ENCODE data around the gene APBA1.

Gene APBA1

DNA sequence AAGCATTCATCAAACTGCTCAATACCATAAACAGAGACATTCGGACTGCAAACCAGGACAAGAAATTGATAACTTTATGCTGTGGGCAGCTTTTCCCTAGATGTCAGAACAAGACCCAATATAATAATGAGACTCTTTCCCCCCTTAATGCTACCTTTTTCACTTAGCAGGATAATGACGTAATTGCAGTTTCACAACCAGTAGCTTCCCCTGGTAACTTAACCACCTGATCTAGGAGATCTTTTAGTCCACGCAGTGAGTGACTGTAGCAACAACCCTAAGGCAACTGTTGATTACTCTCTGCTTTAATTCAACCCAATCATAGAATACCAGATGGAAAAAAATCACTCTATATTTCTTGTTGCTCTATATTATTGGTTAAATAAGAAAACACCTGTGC lies 56.3 kb downstream of the APBA1 start:
- TF ChIP-seq, protein P1, sequence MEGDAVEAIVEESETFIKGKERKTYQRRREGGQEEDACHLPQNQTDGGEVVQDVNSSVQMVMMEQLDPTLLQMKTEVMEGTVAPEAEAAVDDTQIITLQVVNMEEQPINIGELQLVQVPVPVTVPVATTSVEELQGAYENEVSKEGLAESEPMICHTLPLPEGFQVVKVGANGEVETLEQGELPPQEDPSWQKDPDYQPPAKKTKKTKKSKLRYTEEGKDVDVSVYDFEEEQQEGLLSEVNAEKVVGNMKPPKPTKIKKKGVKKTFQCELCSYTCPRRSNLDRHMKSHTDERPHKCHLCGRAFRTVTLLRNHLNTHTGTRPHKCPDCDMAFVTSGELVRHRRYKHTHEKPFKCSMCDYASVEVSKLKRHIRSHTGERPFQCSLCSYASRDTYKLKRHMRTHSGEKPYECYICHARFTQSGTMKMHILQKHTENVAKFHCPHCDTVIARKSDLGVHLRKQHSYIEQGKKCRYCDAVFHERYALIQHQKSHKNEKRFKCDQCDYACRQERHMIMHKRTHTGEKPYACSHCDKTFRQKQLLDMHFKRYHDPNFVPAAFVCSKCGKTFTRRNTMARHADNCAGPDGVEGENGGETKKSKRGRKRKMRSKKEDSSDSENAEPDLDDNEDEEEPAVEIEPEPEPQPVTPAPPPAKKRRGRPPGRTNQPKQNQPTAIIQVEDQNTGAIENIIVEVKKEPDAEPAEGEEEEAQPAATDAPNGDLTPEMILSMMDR (conservative IDR thresholded peaks at IDR 0.05; ENCODE audit: low read depth, low read length) = no peak
- no peak for DNase-seq (ENCODE audit: low read depth)
- no peak overlapping the region for H3K4me3 ChIP-seq (ENCODE audit: low read depth, low read length)

DNA sequence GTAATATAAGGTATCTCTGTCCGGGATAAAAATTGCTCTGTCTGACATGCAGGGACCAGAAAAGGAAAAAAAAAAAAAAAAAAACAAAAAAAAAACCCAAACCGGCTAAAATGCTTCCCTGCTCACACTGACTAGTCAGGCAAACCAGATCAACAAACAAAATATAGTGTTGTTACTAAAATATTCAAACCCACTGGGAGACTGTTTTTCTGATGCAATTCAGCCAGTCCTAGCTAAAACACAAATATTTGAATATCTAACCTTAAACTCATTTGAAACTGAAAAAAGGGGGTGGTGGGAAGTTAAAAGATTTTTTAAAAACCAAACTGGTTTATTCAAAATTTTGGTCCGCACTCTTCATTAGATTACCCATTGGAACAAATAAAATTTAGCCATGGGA lies 61.0 kb downstream of the APBA1 start:
- H3K4me3 ChIP-seq (ENCODE audit: low read depth, low read length) = no peak overlapping the region
- TF ChIP-seq, protein P1 (conservative IDR thresholded peaks at IDR 0.05; ENCODE audit: low read depth, low read length) = no peak
- DNase-seq (ENCODE audit: low read depth) = no peak

DNA sequence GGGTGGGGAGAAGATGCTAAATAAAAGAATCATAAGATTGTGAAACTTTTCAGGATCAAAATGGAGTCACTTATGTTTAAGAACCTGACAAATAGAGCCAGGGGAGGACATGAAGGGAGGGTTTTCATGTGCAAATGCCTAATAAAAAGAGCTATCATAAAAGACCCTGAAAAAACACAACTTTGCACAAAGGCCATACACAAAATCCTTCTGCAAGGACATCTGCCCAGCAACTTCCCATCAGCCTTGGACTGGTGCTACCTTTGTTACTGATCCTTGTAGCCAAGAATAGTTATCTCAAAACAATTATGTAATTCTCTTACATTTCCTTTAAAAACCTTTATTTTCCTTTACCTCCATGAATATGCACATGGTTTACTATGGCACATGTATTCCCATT lies 63.0 kb downstream of the APBA1 start:
- H3K4me3 ChIP-seq (ENCODE audit: low read depth, low read length) = no peak overlapping the region
- TF ChIP-seq, protein P1 (conservative IDR thresholded peaks at IDR 0.05; ENCODE audit: low read depth, low read length) = no peak
- DNase-seq (ENCODE audit: low read depth) = no peak

DNA sequence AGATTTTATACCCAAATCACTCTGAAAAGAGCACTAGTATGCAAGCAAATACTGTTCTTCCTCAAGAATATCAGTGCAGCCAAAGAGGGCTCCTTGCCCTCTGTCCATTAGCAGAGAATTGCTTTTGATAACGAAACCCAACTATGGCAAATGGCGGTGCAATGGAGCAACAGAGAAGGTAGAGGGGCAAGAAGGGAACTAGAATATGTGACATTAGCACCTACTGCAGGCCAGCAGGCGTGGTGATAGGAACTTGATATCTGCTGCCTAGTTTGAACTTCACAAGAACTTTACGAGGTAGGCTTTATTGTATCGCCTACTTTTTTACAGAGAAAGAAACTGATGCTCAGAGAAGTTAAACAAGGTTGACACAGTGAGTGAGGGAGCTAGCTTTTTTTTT lies 66.1 kb downstream of the APBA1 start:
- H3K4me3 ChIP-seq (ENCODE audit: low read depth, low read length) = no peak overlapping the region
- TF ChIP-seq, protein P1 (conservative IDR thresholded peaks at IDR 0.05; ENCODE audit: low read depth, low read length) = no peak
- no peak for DNase-seq (ENCODE audit: low read depth)

DNA sequence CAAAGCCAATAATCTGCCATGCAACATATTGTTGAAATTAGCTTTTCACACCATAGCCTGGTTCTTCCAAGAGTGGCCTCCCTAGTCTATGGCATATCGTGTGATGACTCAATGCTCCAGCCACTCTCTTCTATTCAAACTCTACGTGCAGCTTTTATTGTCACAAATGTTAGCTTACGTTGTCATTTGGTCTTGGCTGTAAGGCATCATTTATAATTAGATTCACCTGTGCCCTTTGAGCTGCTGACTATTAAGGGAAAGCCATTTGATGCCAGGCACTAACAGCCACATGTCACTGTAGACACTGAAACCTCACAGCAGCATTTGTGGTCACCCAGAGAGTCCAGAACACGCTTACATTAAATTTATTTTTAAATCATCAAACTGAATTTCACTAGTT lies 66.8 kb downstream of the APBA1 start:
- no peak overlapping the region for H3K4me3 ChIP-seq (ENCODE audit: low read depth, low read length)
- DNase-seq (ENCODE audit: low read depth) = no peak
- TF ChIP-seq, protein P1 (conservative IDR thresholded peaks at IDR 0.05; ENCODE audit: low read depth, low read length) = no peak

DNA sequence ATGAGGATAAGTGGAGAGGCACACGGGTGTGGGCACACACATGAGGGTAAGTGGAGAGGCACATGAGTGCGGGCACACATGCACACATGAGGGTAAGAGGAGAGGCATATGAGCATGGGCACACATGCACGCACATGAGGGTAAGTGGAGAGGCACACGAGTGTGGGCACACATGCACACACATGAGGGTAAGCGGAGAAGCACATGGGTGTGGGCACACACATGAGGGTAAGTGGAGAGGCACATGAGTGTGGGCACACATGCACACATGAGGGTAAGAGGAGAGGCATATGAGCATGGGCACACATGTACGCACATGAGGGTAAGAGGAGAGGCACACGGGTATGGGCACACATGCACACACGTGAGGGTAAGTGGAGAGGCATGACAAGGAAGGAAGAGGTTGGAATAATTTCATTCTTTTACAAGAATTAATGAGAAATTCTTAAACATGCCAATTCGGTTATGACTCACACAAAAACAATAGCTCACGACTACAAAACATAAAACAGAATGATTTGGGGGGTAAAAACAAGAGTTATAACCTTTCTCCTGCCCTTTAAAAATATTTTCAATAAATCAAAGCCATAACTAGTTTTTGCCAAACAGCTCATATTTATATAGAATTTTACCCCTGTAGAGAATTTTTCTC lies 67.5 kb downstream of the APBA1 start:
- TF ChIP-seq, protein P1 (conservative IDR thresholded peaks at IDR 0.05; ENCODE audit: low read depth, low read length) = no peak
- H3K4me3 ChIP-seq (ENCODE audit: low read depth, low read length) = no peak overlapping the region
- DNase-seq (ENCODE audit: low read depth) = no peak

DNA sequence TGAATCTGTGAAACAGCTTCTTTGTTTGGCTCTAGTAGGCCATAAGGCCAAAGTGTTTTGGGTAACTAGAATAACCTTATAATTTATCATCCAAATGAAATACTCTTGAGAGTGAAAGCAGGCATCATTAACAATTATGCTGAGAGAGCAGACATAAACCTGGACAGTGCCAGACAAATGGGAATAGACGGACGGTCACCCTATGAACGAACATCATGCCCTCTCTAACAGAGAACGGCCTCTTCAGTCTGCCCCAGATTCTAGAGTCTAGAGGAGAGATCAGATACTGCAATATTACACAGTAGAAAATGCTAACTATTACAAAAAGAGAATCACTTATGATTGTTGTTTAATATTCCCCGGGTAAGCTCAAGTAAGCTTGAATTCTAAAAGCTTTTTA lies 68.5 kb downstream of the APBA1 start:
- no peak for DNase-seq (ENCODE audit: low read depth)
- TF ChIP-seq, protein P1 (conservative IDR thresholded peaks at IDR 0.05; ENCODE audit: low read depth, low read length) = no peak
- H3K4me3 ChIP-seq (ENCODE audit: low read depth, low read length) = no peak overlapping the region
